ENCODE measurements around the gene COL4A6.

DNA sequence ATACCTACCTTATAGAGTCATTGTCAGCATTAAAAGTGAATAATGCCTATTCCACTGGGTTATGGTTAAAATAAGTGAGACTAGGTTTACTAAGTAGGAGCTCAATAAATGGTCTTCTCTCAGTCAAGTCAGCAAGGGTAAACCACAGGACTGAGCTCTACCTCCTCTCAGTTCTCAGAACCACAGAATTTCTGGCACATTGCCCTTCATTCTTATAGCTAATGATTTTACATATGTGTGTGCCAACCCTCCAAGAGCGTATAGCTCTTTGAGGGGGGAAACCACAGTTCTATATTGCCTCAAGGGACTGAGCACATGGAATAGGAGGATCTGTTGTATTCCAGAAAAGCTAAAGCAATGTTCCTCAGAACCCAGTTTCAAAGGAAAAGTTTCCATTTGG is 221.8 kb downstream of the COL4A6 start:
- TF ChIP-seq, protein P1, sequence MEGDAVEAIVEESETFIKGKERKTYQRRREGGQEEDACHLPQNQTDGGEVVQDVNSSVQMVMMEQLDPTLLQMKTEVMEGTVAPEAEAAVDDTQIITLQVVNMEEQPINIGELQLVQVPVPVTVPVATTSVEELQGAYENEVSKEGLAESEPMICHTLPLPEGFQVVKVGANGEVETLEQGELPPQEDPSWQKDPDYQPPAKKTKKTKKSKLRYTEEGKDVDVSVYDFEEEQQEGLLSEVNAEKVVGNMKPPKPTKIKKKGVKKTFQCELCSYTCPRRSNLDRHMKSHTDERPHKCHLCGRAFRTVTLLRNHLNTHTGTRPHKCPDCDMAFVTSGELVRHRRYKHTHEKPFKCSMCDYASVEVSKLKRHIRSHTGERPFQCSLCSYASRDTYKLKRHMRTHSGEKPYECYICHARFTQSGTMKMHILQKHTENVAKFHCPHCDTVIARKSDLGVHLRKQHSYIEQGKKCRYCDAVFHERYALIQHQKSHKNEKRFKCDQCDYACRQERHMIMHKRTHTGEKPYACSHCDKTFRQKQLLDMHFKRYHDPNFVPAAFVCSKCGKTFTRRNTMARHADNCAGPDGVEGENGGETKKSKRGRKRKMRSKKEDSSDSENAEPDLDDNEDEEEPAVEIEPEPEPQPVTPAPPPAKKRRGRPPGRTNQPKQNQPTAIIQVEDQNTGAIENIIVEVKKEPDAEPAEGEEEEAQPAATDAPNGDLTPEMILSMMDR (IDR thresholded peaks at IDR 0.05; ENCODE audit: insufficient read depth, low read length, poor library complexity, severe bottlenecking) = no peak
- no peak for TF ChIP-seq EZH2phosphoT487 (conservative IDR thresholded peaks at IDR 0.05; ENCODE audit: low read length)
